SU-DHL-6 (cell line): ENCODE data around the gene MDFIC.

Experiments
- H2AFZ ChIP-seq: fragments of 200-600 bp; sonication (generic); 2 replicates; pipeline ENCODE4 v1.6.1; 2014; ENCODE audit warnings: low read depth, mild to moderate bottlenecking, moderate library complexity, mixed read lengths, antibody characterized with exemption, low read length; ENCODE audit not compliant: severe bottlenecking
- H3F3A ChIP-seq: fragments of 200-600 bp; shearing (Covaris generic); 2 replicates; pipeline ENCODE4 v1.6.0; 2016; ENCODE audit warnings: antibody characterized with exemption, mild to moderate bottlenecking; ENCODE audit not compliant: insufficient read depth
- H3K27ac ChIP-seq: fragments of 200-600 bp; sonication (generic); 2 replicates; pipeline ENCODE4 v1.5.1; 2016; ENCODE audit warnings: low read depth, mild to moderate bottlenecking, low read length, moderate library complexity, mixed read lengths
- H3K27me3 ChIP-seq: fragments of 200-600 bp; sonication (generic), shearing (Covaris generic); 2 replicates; pipeline ENCODE4 v1.6.0; 2014; ENCODE audit warnings: mild to moderate bottlenecking, low read length
- H3K36me3 ChIP-seq: fragments of 200-600 bp; sonication (generic); 2 replicates; pipeline ENCODE4 v1.6.1; 2014; ENCODE audit warnings: mild to moderate bottlenecking, low read length, mixed read lengths
- H3K4me2 ChIP-seq: fragments of 300-600, 200-600 bp; shearing (Covaris generic), sonication (generic); 2 replicates; pipeline ENCODE4 v1.6.0; 2014; ENCODE audit warnings: low read length, low read depth, mild to moderate bottlenecking; ENCODE audit not compliant: poor library complexity, severe bottlenecking
- H3K4me3 ChIP-seq: fragments of 200-600 bp; sonication (generic); 2 replicates; pipeline ENCODE4 v1.5.1; 2014; ENCODE audit warnings: antibody characterized with exemption, low read length, mild to moderate bottlenecking, mixed read lengths; ENCODE audit not compliant: insufficient read depth, poor library complexity, severe bottlenecking
- H3K79me2 ChIP-seq: fragments of 200-600 bp; sonication (generic); 2 replicates; pipeline ENCODE4 v1.6.1; 2014; ENCODE audit warnings: mild to moderate bottlenecking, low read length, moderate library complexity; ENCODE audit not compliant: insufficient read depth
- H3K9ac ChIP-seq: fragments of 200-600 bp; sonication (generic); 2 replicates; pipeline ENCODE4 v1.7.0; 2014; ENCODE audit warnings: mild to moderate bottlenecking, low read length
- H3K9me2 ChIP-seq: fragments of 200-600 bp; sonication (generic); replicated peaks from 2 replicates; pipeline ENCODE4 v1.6.1; 2014; ENCODE audit warnings: low read length; ENCODE audit not compliant: insufficient read depth
- H3K9me3 ChIP-seq: fragments of 200-600 bp; sonication (generic); 2 replicates; pipeline ENCODE4 v1.6.1; 2014; ENCODE audit warnings: low read length, mixed read lengths; ENCODE audit not compliant: insufficient read depth
- H4K20me1 ChIP-seq: fragments of 200-600 bp; sonication (generic); 2 replicates; pipeline ENCODE4 v1.6.1; 2014; ENCODE audit warnings: low read depth, mild to moderate bottlenecking, antibody characterized with exemption, low read length, moderate library complexity, mixed read lengths
- CTCF ChIP-seq: fragments of 200-600 bp; sonication (generic); IDR thresholded peaks from one replicate; pipeline ENCODE4 v1.5.1; 2017; ENCODE audit warnings: antibody characterized with exemption, mild to moderate bottlenecking, low read length, moderate library complexity; ENCODE audit not compliant: insufficient read depth, poor library complexity, severe bottlenecking
- EZH2phosphoT487 ChIP-seq: fragments of 200-600 bp; sonication (generic), shearing (Covaris generic); conservative IDR thresholded peaks from 2 replicates; pipeline ENCODE4 v1.6.1; 2018; ENCODE audit warnings: mild to moderate bottlenecking, antibody characterized with exemption, low read length, moderate library complexity, mixed read lengths

MDFIC gene

GRCh38 chr7:114979803-114980507 lies 58.1 kb downstream of the MDFIC start:
- Histone ChIP-seq H3K9ac (no peak overlapping the region), H3K36me3 (no peaks in the 10 kb centered on the region), H3K27me3 (no peaks in the 10 kb centered on the region), H2AFZ (no peak overlapping the region), H3F3A (no peaks in the 10 kb centered on the region), H3K9me3 (no peaks in the 10 kb centered on the region), H3K79me2 (no peaks in the 10 kb centered on the region), H3K9me2 (no peaks in the 10 kb centered on the region), H4K20me1 (no peaks in the 10 kb centered on the region), H3K27ac (no peak overlapping the region), H3K4me3 (no peak overlapping the region), H3K4me2 (no peak overlapping the region)
- no peak for TF ChIP-seq CTCF
- TF ChIP-seq EZH2phosphoT487, result no peak

GRCh38 chr7:114981323-114981722 lies 59.4 kb downstream of the MDFIC start:
- H3K4me2 ChIP-seq, result no peak overlapping the region
- H3K27me3 ChIP-seq, result no peaks in the 10 kb centered on the region
- H3K9me3 ChIP-seq, result no peaks in the 10 kb centered on the region
- no peak for TF ChIP-seq CTCF
- no peaks in the 10 kb centered on the region for H3K79me2 ChIP-seq
- no peak overlapping the region for H3K4me3 ChIP-seq
- H3F3A ChIP-seq, result no peaks in the 10 kb centered on the region
- no peaks in the 10 kb centered on the region for H4K20me1 ChIP-seq
- no peak overlapping the region for H3K27ac ChIP-seq
- H2AFZ ChIP-seq, result no peak overlapping the region
- H3K9me2 ChIP-seq, result no peaks in the 10 kb centered on the region
- H3K9ac ChIP-seq, result no peak overlapping the region
- no peaks in the 10 kb centered on the region for H3K36me3 ChIP-seq

GRCh38 chr7:114985116-114985715 lies 63.3 kb downstream of the MDFIC start:
- TF ChIP-seq EZH2phosphoT487 (no peak), CTCF (no peak)
- H3K79me2 ChIP-seq, result no peaks in the 10 kb centered on the region
- no peak overlapping the region for H3K9ac ChIP-seq
- no peaks in the 10 kb centered on the region for H4K20me1 ChIP-seq
- no peaks in the 10 kb centered on the region for H3F3A ChIP-seq
- H3K36me3 ChIP-seq, result no peaks in the 10 kb centered on the region
- no peak overlapping the region for H3K27ac ChIP-seq
- H3K4me2 ChIP-seq, result no peak overlapping the region
- no peak overlapping the region for H2AFZ ChIP-seq
- H3K27me3 ChIP-seq, result no peaks in the 10 kb centered on the region
- no peaks in the 10 kb centered on the region for H3K9me3 ChIP-seq
- no peak overlapping the region for H3K4me3 ChIP-seq
- no peaks in the 10 kb centered on the region for H3K9me2 ChIP-seq
